DMS79 treated with DMSO at 0.1 percent for 48 hours (cell line): Measurements from ENCODE around the gene CATSPERZ.

Experiments used
- DNase-seq: peaks from one replicate; lab custom pipeline; 2025; lab: John Stamatoyannopoulos, UW

CATSPERZ gene

DNA sequence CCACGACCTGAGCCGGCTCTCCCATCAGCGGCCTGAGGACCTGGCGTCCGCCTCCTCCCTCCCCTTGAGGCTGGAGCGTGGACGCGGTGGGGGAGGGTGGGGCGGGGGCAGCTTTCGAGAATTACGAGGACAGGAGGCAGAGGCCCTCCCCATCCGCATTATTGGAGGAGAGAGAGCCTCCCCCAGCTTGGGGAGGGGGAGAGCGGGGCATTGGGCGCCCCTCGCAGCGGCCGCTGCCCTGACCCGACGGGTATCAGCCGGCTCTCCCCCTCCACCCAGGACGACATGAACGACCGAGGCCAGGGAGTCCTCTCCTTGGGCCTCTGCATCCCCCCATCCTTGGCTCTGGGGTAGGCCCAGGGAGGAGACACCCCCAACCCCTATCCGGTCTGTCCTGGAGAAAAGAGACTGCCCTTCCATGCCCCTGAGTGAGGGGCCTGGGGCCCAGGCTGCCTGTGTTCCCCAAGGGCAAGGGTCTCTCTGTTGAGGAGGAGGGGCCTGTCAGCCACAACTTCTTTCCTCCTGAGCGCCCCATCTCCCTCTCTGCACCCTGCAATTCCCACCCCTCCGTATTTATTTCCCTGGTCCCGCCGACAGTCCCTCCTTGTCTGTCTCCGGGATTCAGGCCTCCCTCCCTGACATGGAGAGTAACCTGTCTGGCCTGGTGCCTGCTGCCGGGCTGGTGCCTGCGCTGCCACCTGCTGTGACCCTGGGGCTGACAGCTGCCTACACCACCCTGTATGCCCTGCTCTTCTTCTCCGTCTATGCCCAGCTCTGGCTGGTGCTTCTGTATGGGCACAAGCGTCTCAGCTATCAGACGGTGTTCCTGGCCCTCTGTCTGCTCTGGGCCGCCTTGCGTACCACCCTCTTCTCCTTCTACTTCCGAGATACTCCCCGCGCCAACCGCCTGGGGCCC, 14.0 kb upstream of the CATSPERZ start:
- DNase-seq = peak; percentile 15

DNA sequence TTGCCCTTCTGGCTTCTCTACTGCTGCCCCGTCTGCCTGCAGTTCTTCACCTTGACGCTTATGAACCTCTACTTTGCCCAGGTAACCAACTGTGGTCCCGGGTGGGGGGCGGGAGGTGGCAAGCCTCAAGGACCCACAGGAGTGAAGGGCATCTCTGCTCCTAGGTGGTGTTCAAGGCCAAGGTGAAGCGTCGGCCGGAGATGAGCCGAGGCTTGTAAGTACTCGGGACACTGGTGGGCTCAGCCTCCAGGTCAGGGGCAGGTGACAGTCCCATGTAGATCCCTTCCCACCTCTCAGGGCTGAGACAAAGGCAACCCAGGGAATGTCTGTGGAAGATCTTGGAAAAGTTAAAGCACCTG, 13.4 kb upstream of the CATSPERZ start:
- DNase-seq = no peak

DNA sequence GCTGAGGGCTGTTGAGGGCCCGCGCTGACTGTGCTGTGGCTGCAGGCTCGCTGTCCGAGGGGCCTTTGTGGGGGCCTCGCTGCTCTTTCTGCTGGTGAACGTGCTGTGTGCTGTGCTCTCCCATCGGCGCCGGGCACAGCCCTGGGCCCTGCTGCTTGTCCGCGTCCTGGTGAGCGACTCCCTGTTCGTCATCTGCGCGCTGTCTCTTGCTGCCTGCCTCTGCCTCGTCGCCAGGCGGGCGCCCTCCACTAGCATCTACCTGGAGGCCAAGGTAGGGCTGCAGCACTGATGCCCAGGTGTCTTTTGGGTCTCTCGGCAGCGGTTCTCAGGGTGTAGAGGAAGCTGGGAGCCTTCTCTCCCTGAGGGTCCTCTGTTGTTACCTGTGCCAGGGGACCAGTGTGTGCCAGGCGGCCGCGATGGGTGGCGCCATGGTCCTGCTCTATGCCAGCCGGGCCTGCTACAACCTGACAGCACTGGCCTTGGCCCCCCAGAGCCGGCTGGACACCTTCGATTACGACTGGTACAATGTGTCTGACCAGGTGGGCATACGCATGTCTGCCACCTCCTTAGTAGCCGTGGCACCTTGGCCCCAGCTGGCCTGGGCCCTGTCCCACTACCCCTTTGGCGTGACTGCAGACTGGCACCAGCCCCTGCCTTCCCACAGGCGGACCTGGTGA, 12.3 kb upstream of the CATSPERZ start:
- DNase-seq = no peak

DNA sequence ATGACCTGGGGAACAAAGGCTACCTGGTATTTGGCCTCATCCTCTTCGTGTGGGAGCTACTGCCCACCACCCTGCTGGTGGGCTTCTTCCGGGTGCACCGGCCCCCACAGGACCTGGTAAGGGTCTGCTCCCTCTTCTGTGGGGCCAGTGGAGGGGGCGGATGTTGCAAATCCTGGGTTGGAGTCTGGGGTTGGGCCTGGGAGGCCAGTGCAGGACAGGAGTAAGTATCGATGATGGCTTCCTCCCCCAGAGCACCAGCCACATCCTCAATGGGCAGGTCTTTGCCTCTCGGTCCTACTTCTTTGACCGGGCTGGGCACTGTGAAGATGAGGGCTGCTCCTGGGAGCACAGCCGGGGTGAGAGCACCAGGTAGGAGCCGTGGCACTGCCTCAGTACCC, 11.8 kb upstream of the CATSPERZ start:
- no peak for DNase-seq

DNA sequence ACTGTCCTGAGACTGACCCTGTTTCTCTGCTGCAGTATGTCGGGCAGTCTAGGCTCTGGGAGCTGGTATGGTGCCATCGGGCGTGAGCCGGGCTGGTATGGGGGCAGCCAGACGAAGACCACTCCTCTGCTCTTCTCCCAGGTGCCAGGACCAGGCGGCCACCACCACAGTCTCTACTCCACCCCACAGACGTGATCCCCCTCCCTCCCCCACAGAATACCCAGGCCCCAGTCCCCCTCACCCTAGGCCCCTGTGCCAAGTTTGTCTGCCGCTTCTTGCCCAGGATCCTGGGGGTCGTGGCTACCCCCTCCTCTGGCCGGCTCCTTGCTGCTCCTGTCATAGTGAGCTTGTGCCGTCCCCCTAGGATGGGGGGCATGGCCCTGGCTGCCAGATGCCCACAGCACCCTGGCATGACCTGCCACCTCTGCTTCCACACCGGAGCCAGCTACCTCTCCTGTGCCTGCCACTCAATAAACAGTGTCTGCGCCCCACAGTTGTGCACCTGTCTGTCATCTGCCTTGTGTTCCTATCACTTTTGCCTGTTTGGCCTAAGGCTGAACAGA, 11.1 kb upstream of the CATSPERZ start:
- no peak for DNase-seq

DNA sequence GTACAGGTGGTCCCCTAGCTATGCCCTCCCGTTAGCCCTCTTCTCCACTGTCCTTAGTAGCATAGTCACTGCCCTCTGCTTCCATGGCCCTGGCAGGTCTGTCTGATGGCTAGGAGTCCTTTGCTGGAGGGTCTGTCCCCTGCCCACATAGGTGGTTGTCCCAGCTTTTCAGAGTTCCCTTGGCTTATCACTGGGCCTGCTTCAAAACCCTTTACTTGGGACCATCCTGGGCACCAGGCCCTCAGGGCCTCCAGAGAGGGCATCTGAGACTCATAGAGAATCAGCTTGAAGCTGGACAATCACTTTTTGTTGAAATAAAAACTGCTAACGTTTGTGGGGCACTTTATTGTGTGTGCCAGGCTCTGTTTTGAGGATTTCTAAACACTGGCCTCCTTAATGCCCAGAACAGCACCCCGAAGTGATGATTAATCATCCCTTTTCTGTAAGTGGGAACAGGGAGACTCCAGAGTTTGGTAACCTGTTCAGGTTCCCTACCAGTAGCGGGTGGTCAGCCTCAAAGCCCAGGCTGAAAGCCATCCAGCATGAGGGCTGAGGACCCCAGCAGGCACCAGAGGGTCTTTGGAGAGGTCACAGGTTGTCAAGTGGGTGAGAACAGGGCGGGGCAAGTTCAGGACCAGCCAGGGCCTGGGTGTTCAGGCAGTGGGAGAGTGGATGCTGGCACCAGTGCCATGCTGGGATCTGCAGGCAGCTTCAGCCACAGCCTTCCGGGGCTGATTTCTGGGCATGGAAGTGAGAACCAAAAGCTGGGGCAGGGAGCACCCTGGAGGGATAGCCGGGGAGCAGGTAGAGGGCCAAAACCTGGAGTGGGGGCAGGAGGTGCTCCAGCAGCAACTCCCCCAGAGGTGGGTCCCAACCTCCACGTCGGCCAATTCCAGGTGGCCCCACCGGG, 9.6 kb upstream of the CATSPERZ start:
- DNase-seq = no peak

DNA sequence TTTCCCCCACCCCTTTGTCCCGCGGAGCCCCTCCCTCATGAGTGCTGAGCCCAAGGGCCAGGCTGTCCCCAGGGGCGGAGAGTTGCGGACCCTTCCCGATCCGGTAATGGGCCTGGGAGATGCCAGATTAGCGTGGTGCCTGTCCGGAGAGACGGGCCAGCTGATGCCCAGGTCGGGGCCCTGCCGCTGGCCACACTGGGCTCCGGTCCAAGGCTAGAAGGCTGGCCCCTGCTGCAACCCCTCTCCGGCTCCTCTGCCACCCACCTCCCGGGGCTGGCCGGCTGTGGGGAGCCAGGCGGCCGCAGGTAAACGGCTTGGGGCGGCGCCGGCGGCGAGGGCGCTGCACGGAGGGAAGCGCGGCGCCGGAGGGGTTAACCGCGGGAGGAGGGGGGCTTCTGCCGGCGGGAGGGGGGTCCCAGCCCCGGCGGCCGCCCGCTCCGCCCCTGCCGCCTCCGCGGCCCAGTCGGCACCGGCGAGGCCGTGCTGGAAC, 8.9 kb upstream of the CATSPERZ start, which contains the start of gene KCNK4:
TSS of gene KCNK4 (plus strand) at position 41 of the 490 bp plus-strand sequence. CDS start 1,717 bp downstream, outside the sequence.
- DNase-seq = no peak

DNA sequence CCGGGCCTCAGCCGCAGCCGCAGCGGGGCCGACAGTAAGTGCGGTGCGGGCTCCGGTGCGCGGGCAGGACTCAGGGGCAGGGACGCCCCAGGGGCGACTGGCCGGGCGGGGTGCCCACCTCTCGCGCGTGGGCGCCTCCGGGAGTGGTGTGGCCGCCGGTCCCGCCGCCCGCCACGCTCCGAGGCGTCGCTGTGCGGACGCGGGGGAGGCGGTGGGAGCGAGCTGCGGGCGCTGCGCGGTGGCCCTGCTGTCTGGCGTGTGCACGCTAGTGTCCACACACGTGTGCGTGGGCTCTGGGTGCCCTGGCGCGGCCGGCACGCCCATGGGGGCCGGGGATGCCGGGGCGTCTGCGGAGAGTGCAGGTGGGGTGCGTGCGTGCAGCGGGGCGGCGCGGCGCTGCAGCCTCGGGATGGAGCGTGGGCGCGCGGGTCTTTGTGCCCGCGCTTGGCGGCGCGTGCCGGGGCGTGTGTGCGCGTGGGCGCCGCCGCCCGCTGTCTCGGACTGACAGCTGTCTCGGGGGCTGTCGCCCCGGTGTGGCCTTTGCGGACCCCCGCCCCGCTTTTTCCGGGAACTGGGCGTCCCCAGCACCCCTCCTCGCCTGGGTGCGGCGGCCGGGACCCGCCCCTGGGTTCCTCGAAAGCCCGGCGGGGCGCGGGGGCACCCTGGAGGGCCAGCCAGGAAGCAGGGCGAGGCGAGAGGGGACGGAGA, 8.3 kb upstream of the CATSPERZ start:
- DNase-seq = no peak

DNA sequence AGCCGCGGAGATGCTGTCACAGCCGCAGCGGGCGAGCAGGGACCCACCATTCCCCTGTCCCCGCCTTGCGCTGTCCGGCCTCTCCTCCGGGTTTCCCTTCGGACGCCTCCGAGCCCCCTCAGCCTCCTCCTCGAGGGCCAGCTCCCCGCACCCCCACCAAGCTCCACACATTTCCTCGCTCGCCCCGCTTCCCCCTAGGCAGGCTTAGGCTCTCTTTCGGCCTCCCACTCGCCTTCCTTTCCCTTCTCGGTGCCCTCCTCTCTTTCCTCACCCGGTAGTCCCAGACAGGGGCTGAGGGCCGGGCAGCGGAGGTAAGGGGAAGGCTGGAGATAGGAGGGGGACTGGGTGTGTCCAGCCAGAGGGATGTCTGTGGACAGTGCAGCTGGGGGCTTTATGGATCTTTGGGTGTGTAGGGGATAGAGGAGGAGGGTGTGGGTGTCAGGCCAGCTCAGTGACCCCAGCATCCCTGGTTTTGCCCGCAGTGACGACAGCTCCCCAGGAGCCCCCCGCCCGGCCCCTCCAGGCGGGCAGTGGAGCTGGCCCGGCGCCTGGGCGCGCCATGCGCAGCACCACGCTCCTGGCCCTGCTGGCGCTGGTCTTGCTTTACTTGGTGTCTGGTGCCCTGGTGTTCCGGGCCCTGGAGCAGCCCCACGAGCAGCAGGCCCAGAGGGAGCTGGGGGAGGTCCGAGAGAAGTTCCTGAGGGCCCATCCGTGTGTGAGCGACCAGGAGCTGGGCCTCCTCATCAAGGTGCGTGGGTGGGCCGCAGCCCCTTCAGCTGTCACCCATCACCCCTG, 7.5 kb upstream of the CATSPERZ start:
- no peak for DNase-seq

DNA sequence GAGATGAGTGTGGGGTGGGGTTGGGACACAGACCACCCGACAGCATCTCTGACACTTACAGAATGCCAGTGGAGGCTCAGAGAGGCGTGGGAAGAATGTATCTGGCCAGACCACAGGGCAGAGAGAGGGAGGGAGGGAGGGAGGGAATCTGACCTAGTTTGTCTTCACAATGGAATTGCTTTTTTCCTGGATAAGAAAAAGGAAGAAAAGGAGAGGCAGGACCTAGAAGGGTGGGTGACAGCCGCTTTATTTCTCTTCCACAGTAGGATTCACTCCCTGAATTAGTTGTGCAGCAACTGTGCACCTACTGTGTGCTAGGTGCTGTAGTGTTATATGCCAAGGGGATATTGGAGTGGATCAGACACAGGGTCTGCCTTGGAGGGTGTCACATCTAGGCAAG, 5.4 kb upstream of the CATSPERZ start:
- DNase-seq = no peak

DNA sequence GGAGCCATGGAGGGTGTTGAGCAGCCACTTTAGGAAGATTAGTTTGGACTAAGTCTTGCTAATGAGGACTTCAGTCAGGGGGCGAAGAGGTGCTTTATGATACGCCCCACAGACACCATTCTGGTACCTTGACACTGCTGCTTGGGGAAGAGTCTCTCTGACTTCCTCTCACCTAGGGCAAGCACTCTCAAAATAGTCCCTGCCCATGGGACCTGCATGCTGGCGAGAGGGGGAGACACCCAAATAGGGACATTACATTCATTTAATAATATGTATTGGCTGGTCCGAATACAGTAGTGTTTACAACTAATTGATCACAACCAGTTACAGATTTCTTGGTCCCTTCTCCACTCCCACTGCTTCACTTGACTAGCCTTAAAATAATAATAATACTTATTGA, 4.4 kb upstream of the CATSPERZ start:
- no peak for DNase-seq

DNA sequence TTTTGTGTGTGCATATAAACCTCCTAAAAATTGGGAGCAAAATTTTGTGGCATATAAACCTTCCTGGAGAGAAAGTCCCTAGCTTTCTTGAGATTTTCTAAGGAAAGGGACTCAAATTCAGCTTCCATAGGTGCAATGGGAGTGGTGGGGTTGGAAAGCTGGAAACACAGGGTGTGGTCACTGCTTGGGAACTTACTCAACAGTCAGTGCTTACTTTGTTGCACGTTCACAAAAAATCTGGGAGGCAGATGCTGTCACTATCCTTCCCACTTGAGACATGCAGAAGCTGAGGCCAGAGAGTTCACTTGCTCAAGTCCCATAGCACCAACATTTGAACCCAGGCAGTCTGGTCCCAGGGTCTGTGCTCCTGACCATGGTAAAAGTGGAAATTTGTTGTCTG, 3.9 kb upstream of the CATSPERZ start:
- DNase-seq = no peak

DNA sequence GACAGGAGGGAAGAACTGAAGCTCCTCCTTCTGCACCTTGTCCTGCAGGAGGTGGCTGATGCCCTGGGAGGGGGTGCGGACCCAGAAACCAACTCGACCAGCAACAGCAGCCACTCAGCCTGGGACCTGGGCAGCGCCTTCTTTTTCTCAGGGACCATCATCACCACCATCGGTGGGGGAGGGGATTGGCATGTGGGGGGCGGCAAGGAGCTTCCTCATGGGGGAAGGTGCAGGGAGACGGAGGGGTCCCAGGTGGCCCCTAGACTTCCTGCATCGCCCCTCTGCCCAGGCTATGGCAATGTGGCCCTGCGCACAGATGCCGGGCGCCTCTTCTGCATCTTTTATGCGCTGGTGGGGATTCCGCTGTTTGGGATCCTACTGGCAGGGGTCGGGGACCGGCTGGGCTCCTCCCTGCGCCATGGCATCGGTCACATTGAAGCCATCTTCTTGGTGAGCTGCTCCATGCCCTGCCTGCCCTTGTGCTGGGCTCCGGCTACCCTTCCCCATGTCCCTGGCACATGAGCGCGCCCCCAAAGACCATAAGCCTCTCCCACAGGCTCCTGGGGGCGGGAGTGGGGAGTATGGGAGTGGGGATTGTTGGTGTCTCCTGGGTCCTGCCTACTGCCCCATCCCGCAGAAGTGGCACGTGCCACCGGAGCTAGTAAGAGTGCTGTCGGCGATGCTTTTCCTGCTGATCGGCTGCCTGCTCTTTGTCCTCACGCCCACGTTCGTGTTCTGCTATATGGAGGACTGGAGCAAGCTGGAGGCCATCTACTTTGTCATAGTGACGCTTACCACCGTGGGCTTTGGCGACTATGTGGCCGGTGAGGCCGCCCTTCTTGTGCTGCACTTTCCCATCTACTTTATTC, 3.1 kb upstream of the CATSPERZ start:
- no peak for DNase-seq

DNA sequence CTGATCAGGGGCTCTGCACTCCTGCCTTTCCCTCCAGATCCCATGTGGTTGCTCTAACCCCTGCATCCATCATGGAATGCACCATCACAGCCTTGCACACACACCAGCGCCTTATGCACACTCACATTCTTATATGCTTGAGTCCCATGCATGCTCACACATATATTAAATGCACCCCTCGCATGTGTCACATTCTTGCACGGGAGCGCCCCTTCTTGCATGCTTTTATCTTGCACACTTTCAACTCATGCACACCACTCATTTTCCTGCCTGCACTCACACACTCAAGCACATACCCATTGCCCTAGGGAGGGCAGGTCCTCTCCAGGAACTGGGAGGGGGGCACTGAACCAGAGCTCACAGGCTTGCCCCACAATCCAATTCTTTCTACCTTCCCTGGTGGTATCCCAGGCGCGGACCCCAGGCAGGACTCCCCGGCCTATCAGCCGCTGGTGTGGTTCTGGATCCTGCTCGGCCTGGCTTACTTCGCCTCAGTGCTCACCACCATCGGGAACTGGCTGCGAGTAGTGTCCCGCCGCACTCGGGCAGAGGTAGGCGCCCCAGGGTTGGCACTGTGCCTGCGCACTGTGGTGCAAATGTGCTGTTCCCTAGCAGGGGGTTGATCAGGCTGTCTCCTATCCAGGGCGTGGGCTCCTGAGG, 2.3 kb upstream of the CATSPERZ start:
- DNase-seq = peak; percentile 13

DNA sequence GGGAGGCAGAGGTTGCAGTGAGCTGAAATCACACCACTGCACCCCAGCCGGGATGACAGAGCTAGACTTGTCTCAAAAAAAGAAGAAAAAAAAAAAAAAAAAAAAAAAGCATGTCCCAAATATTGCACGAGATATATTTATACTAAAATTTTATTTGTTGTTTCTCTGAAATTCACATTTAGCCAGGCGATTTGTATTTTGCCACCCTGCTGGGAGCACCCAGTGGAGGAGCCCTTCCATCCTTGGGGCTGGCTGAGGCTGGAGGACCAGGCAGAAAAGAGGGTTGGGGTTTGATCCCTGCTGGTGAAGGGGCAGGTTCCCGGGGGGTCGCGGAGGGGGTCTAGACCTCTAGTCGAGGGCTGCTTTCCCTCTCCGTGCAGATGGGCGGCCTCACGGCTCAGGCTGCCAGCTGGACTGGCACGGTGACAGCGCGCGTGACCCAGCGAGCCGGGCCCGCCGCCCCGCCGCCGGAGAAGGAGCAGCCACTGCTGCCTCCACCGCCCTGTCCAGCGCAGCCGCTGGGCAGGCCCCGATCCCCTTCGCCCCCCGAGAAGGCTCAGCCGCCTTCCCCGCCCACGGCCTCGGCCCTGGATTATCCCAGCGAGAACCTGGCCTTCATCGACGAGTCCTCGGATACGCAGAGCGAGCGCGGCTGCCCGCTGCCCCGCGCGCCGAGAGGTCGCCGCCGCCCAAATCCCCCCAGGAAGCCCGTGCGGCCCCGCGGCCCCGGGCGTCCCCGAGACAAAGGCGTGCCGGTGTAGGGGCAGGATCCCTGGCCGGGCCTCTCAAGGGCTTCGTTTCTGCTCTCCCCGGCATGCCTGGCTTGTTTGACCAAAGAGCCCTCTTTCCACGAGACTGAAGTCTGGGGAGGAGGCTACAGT, 952 bp upstream of the CATSPERZ start:
- DNase-seq = peak; percentile 19

DNA sequence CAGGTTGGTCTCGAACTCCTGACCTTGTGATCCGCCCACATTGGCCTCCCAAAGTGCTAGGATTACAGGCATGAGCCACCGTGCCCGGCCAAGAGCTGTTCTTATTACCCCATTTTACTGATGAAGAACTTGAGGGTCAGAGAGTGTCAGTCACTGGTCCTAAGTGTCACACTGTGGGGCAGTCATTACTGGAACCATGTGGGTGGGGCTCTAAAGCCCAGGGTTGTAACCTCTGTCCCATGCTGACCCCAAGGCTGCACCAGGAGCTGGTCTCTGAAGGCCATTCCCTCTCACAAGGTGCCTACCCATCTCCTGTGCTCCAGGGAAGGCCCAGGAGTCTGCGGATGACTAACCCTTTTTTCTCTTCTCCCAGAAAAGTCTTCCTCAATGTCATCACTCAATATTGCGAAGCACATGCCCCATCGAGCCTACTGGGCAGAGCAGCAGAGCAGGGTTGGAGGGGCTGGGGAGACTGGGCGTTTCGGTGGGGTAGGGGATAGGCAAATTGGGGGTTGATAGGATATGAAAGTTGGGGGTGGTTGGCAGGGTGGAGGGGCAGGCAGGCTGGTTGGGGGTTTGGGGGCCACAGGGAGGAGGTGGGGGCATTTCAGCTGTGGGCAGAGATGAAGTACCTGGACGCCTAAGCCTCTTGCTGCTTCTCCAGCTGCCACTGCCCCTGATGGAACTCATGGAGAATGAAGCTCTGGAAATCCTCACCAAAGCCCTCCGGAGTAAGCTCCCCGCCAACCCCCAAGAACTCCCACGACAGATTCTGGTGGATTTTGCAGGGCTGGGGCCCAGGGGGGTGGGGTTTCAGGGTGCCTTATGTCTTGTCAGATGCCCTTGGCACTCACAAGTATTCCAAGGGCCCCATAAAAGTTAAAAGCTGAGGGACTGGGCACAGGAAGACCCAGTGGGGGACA, 3.2 kb downstream of the CATSPERZ start:
- no peak for DNase-seq

DNA sequence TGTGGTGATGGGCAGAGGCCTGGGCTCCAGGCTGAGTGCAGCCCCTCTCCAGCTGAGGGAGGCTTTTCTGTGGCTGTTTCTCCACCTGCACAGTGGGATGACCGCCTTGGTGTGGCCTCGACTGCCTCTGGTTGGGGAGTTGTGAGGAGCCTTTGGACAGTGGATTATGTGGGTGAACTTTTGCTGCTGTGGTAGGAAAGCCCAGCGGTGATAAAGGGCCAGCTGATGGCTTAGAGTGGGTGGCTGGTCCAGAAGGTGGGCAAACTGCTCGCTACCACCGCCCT, 3.8 kb downstream of the CATSPERZ start:
- no peak for DNase-seq
